Activated effector memory CD4-positive, alpha-beta T cell treated with anti-CD3 and anti-CD28 coated beads, Interleukin-2, amount 50 U/mL, for 16 hours (primary cell): ENCODE data around the gene SULT2B1.
A peak's percentile ranks its signal among the peaks of the same experiment; 100 is the strongest.
"Not testable (repeated sequence)": the region's sequence is repeated elsewhere in the genome, so short reads cannot be mapped to it uniquely, and the experiment has no call there.

ENCODE experiments used
- DNase-seq: peaks from one replicate; pipeline ENCODE4 v3.0.0-alpha.2; 2020

The SULT2B1 gene

GRCh38 chr19:48624791-48625723 is 73.1 kb downstream of the SULT2B1 start:
- no peak for DNase-seq

- no peak for DNase-seq
These were observed 73.9 kb downstream of the SULT2B1 start for GRCh38 chr19:48625891-48626327.

- DNase-seq, result no peak
These were observed 75.4 kb downstream of the SULT2B1 start for GRCh38 chr19:48627201-48627864.

GRCh38 chr19:48627865-48628314 is 75.9 kb downstream of the SULT2B1 start:
- DNase-seq, result no peak

- no peak for DNase-seq
These were observed 76.7 kb downstream of the SULT2B1 start for GRCh38 chr19:48628486-48629296.

- DNase-seq, result no peak
These were observed 77.3 kb downstream of the SULT2B1 start for GRCh38 chr19:48629297-48629598.

- DNase-seq, result no peak
These were observed 77.8 kb downstream of the SULT2B1 start for GRCh38 chr19:48629599-48630295.

GRCh38 chr19:48630296-48631063 is 78.5 kb downstream of the SULT2B1 start:
- no peak for DNase-seq

- DNase-seq, result no peak
These were observed 79.3 kb downstream of the SULT2B1 start for GRCh38 chr19:48631225-48631624.

- not testable (repeated sequence) for DNase-seq
These were observed 80.3 kb downstream of the SULT2B1 start for GRCh38 chr19:48632286-48632685.

- no peak for DNase-seq
These were observed 80.7 kb downstream of the SULT2B1 start for GRCh38 chr19:48632692-48633147.

- DNase-seq, result no peak
These were observed 81.4 kb downstream of the SULT2B1 start for GRCh38 chr19:48633148-48634035.

- DNase-seq, result no peak
These were observed 82.0 kb downstream of the SULT2B1 start for GRCh38 chr19:48634036-48634342.

- DNase-seq, result peak; percentile 97
These were observed 82.7 kb downstream of the SULT2B1 start for GRCh38 chr19:48634424-48635262.

- peak; percentile 92 for DNase-seq
These were observed 83.4 kb downstream of the SULT2B1 start for GRCh38 chr19:48635263-48635965.

- DNase-seq, result peak; percentile 77
These were observed 84.2 kb downstream of the SULT2B1 start for GRCh38 chr19:48635966-48636858.

- DNase-seq, result peak; percentile 80
These were observed 85.0 kb downstream of the SULT2B1 start, which contains the start of gene DBP for GRCh38 chr19:48636859-48637448. Gene DBP (minus strand): TSS chr19:48637379. CDS start chr19:48636994, 385 bp downstream.
